GM18498 (cell line): ENCODE data around the gene KLHL20.
"Not testable (repeated sequence)": the region's sequence is repeated elsewhere in the genome, so short reads cannot be mapped to it uniquely, and the experiment has no call there.

Source experiments
- ATAC-seq: cut with Tn5 transposase; IDR thresholded peaks from one replicate; pipeline ENCODE4 v1.9.1; 2021; ENCODE audit warnings: mild to moderate bottlenecking, moderate library complexity; ENCODE audit not compliant: unreplicated experiment

The KLHL20 gene

GRCh38 chr1:173749137-173749536 is 34.4 kb downstream of the KLHL20 start:
- ATAC-seq: no peak

GRCh38 chr1:173753830-173754229 is 39.0 kb downstream of the KLHL20 start:
- no peak for ATAC-seq

- no peak for ATAC-seq
Observed at GRCh38 chr1:173757666-173758065, 42.9 kb downstream of the KLHL20 start.

- ATAC-seq: no peak
Observed at GRCh38 chr1:173758110-173758509, 43.3 kb downstream of the KLHL20 start.

GRCh38 chr1:173758980-173759379 is 44.2 kb downstream of the KLHL20 start:
- no peak for ATAC-seq

- not testable (repeated sequence) for ATAC-seq
Observed at GRCh38 chr1:173764331-173764730, 49.5 kb downstream of the KLHL20 start.

GRCh38 chr1:173768206-173768605 is 53.4 kb downstream of the KLHL20 start:
- no peak for ATAC-seq

- no peak for ATAC-seq
Observed at GRCh38 chr1:173768827-173769226, 54.0 kb downstream of the KLHL20 start.

GRCh38 chr1:173770330-173770729 is 55.5 kb downstream of the KLHL20 start:
- not testable (repeated sequence) for ATAC-seq

GRCh38 chr1:173771560-173771959 is 56.8 kb downstream of the KLHL20 start:
- ATAC-seq: no peak

GRCh38 chr1:173775578-173776226 is 60.9 kb downstream of the KLHL20 start:
- ATAC-seq: no peak

GRCh38 chr1:173779936-173780335 is 65.2 kb downstream of the KLHL20 start:
- ATAC-seq: no peak

- ATAC-seq: no peak
Observed at GRCh38 chr1:173784997-173785396, 70.2 kb downstream of the KLHL20 start.

- no peak for ATAC-seq
Observed at GRCh38 chr1:173789841-173790240, 75.1 kb downstream of the KLHL20 start.

- ATAC-seq: no peak
Observed at GRCh38 chr1:173798078-173798477, 83.3 kb downstream of the KLHL20 start.

GRCh38 chr1:173799995-173800394 is 85.2 kb downstream of the KLHL20 start:
- not testable (repeated sequence) for ATAC-seq

- no peak for ATAC-seq
Observed at GRCh38 chr1:173802961-173803360, 88.2 kb downstream of the KLHL20 start.

GRCh38 chr1:173813654-173814053 is 98.9 kb downstream of the KLHL20 start:
- ATAC-seq: not testable (repeated sequence)

- ATAC-seq: no peak
Observed at GRCh38 chr1:173818459-173818858, 103.7 kb downstream of the KLHL20 start.

- no peak for ATAC-seq
Observed at GRCh38 chr1:173821680-173822079, 106.9 kb downstream of the KLHL20 start.

- ATAC-seq: peak; percentile 42
Observed at GRCh38 chr1:173823781-173824314, 109.1 kb downstream of the KLHL20 start.

GRCh38 chr1:173824315-173825081 is 109.7 kb downstream of the KLHL20 start, which contains the start of the genes CENPL and DARS2:
TSS of gene CENPL (minus strand) at chr1:173824883. CDS start at chr1:173811299, 13,584 bp downstream.
TSS of gene DARS2 (plus strand) at chr1:173824673. CDS start at chr1:173825230, 557 bp downstream.
- ATAC-seq: peak; percentile 83
